ENCODE measurements around the gene SGTA. TPM values are rescaled to one million over a fixed set of nuclear protein-coding genes. Genes with fewer than 3 reads are reported as not detected.

Gene SGTA
- total RNA-seq, 2 experiments from 2014 or later, result 45.6 to 46.2 TPM

DNA sequence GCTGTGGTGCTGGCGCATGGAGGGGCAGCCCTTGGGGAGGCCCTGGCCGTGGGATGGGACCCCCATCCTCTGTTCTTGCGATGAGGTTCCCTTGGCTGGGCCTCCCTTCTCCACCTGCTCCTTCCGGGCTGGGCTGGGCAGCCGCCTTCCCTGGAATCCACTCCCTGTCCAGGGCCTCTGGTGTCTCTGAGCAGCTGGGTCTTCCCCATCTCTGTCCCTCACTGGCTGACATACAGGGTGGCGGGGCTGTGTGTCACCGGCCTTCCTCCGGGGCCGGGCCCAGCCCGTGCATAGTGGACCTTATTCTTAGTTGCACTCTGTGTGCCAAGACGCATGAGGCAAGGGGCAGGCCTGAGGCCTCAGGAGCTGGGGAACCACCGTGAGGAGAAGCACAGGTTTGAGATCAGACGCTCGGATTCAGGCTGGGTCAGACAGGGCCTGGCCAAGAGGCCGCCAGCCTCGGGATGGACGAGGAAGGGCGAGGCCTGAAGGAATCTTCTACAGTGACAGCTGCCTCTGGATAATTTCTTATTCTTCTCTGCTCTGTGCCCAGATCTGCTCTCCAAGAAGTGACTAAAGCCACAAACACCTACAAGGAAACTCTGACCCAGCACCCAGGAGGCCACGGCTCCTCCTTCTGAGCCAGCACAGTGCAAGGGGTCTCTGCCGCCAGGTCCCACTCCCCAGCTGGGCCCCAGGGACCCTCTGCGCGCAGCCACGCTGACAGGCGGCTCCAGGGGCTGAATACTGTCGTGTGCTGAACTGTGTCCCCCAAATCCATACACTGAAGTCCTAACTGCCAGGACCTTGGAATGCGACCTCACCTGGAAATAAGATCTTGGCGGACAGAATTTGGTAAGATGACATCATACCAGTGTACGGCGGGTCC lies 11.0 kb downstream of the SGTA start:
- CTCF ChIA-PET, result no interaction called here
- Mint-ChIP-seq H3K27ac (no peak overlapping the region), H3K36me3 (peaks cover 4% of the 10 kb centered on the region), H3K9me3 (no peaks in the 10 kb centered on the region), H3K27me3 (no peaks in the 10 kb centered on the region), H3K4me1 (ENCODE audit: low read depth) (peaks cover 34% of the 10 kb centered on the region), H3K4me3 (no peak overlapping the region)
- POLR2A ChIA-PET, result no interaction called here
- DNase-seq, result no peak
- intact Hi-C loops (cut with micrococcal nuclease), result no loop called here

GRCh38 chr19:2770055-2771013 lies 12.7 kb downstream of the SGTA start:
- Mint-ChIP-seq H3K4me3 (no peak overlapping the region), H3K4me1 (ENCODE audit: low read depth) (peaks cover 22% of the 10 kb centered on the region), H3K9me3 (no peaks in the 10 kb centered on the region), H3K27me3 (no peaks in the 10 kb centered on the region), H3K27ac (no peak overlapping the region), H3K36me3 (peaks cover 4% of the 10 kb centered on the region)
- intact Hi-C loops (cut with micrococcal nuclease), result no loop called here
- CTCF ChIA-PET, result interaction anchor here (1.0 kb wide), 1 partner anchor 11 kb away, joined by 3 read pairs; no protein-coding TSS in a partner anchor
- POLR2A ChIA-PET, result no interaction called here
- no peak for DNase-seq

DNA sequence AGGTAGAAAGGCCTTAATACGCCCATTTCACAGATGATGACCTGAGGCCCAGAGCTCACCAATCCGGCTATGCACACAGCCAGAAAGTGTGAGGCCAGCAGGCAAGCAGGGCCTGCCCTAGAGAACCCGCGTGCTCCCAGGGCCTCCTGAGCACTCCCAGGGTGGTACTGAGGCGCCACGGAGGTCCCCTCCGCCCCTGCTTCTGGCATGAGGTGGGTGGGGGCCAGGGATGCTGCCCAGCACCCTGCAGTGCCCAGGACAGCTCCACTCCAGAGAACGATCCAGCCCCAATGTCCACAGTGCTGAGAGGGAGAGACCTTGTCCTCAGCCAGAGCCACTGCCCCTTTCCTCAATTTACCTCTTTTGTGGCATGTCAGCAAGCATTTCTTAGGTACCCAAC lies 13.9 kb downstream of the SGTA start:
- Mint-ChIP-seq H3K27ac (no peak overlapping the region), H3K36me3 (peaks cover 2% of the 10 kb centered on the region), H3K4me1 (ENCODE audit: low read depth) (peaks cover 11% of the 10 kb centered on the region), H3K4me3 (no peak overlapping the region), H3K9me3 (no peaks in the 10 kb centered on the region), H3K27me3 (no peaks in the 10 kb centered on the region)
- intact Hi-C loops (cut with micrococcal nuclease), result no loop called here
- DNase-seq, result no peak
- POLR2A ChIA-PET, result no interaction called here
- CTCF ChIA-PET, result no interaction called here

DNA sequence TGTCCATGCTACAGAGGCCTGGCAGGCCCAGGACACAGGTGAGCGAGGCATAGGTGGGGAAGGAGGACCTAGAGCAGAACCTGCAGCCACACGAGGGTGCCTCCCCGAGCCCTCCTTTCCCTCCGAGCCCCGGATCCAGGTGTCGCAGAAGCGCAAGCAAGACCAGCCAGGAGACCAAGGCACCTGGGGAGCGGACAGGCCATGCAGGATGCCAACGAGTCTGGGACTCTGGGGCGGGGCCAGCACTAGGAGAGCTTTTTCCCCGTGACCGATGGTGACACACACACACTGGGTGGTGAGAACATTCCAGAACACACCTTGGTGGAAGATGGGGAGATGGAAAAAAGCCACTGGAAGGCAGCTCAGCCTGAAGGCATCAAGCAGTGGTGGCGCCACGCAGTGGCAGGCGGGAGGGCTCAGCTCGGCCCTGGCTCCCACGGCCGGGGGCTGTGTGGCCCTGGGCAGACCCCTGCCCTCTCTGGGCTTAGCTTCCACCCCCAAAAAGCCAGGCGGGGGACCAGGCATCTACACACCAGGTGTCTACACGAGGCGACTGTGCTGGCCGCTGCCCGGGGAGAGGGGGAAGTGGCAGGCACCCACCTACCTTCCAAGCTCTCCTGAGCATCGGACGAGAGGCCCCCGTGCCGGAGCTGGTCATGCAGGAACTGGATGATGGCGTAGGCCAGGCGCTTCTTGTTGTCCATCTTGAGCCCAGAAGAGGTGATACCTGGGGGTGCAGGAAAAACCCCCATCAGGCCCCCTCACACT lies 14.5 kb downstream of the SGTA start:
- no peaks in the 10 kb centered on the region for H3K9me3 Mint-ChIP-seq
- ChIA-PET CTCF (no interaction called here), POLR2A (no interaction called here)
- H3K36me3 Mint-ChIP-seq, result peaks cover 5% of the 10 kb centered on the region
- no peaks in the 10 kb centered on the region for H3K27me3 Mint-ChIP-seq
- no peak overlapping the region for H3K4me3 Mint-ChIP-seq
- no peak overlapping the region for H3K27ac Mint-ChIP-seq
- H3K4me1 Mint-ChIP-seq (ENCODE audit: low read depth), result peaks cover 7% of the 10 kb centered on the region
- intact Hi-C loops (cut with micrococcal nuclease), result no loop called here
- no peak for DNase-seq

GRCh38 chr19:2767688-2768087 lies 15.4 kb downstream of the SGTA start:
- DNase-seq, result no peak
- intact Hi-C loops (cut with micrococcal nuclease), result no loop called here
- no peaks in the 10 kb centered on the region for H3K9me3 Mint-ChIP-seq
- no peaks in the 10 kb centered on the region for H3K27me3 Mint-ChIP-seq
- no peak overlapping the region for H3K27ac Mint-ChIP-seq
- peaks cover 7% of the 10 kb centered on the region for H3K4me1 Mint-ChIP-seq (ENCODE audit: low read depth)
- ChIA-PET CTCF (no interaction called here), POLR2A (no interaction called here)
- H3K36me3 Mint-ChIP-seq, result peaks cover 8% of the 10 kb centered on the region
- H3K4me3 Mint-ChIP-seq, result no peak overlapping the region

DNA sequence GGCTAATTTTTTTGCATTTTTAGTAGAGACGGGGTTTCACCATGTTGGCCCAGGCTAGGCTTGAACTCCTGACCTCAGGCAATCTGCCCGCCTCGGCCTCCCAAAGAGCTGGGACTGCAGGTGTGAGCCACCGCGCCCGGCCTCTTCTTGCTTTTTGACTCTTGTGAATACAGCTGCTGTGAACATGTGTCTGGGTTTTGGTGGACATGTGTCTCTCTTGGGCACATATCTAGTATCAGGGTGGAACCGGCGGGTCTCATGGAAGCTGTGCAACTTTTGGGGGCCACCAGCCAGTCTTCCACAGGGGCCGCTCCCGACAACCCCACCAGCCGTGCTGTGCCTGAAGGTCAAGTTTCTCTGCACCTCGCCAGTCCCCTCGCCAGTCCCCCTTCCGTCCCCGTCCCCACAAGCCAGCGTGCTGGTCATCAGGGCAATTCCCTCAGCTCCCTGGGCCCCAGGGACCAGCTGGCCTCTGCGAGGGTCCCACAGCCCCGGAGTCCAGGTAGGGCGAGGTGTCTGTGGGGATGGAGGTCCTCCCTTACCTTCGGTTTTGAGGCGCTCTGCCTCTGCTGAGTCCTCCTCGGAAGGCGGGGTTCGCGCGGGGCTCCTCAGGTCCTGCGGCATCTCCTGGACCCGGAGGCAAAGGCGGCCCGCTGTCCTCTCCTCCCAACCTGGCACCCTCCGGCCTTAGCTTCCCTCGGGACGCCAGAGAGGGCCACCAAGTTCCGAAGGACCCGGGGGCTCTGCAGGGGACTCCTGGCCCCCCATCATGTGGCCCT lies 16.3 kb downstream of the SGTA start:
- Mint-ChIP-seq H3K4me3 (no peak overlapping the region), H3K27me3 (no peaks in the 10 kb centered on the region), H3K36me3 (peaks cover 13% of the 10 kb centered on the region), H3K9me3 (no peaks in the 10 kb centered on the region), H3K4me1 (ENCODE audit: low read depth) (no peaks in the 10 kb centered on the region), H3K27ac (no peak overlapping the region)
- POLR2A ChIA-PET, result no interaction called here
- no peak for DNase-seq
- CTCF ChIA-PET, result interaction anchor here (0.7 kb wide), 1 partner anchor 17 kb away, joined by 3 read pairs; no protein-coding TSS in a partner anchor
- intact Hi-C loops (cut with micrococcal nuclease), result no loop called here

DNA sequence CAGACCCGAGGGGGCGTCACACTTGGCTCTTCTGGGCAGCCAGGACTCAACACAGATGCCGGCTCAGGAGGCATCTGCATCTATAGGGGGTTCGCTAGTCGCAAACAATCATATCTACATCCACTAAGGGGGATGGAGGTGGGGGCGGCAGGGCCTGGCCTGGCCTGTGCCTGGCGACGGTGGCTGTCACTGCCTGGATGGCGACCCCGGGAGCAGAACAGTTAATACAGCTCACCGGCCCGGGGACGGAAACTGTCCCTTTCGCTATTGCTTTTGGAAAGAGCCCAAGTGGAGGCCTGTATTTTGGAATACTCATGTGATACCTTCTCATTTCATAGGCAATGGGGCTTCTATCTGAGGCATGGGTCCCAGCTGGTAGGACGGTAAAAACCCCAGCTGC lies 17.7 kb downstream of the SGTA start:
- no peak overlapping the region for H3K4me3 Mint-ChIP-seq
- intact Hi-C loops (cut with micrococcal nuclease), result no loop called here
- H3K9me3 Mint-ChIP-seq, result no peaks in the 10 kb centered on the region
- H3K27ac Mint-ChIP-seq, result no peak overlapping the region
- CTCF ChIA-PET, result interaction anchor here (1.1 kb wide), 1 partner anchor 16 kb away, joined by 5 read pairs; no protein-coding TSS in a partner anchor
- peaks cover 18% of the 10 kb centered on the region for H3K36me3 Mint-ChIP-seq
- POLR2A ChIA-PET, result no interaction called here
- H3K4me1 Mint-ChIP-seq (ENCODE audit: low read depth), result no peaks in the 10 kb centered on the region
- no peak for DNase-seq
- H3K27me3 Mint-ChIP-seq, result no peaks in the 10 kb centered on the region

- DNase-seq, result no peak
- Mint-ChIP-seq H3K4me3 (no peak overlapping the region), H3K9me3 (no peaks in the 10 kb centered on the region), H3K27ac (no peak overlapping the region), H3K36me3 (peaks cover 18% of the 10 kb centered on the region), H3K4me1 (ENCODE audit: low read depth) (peaks cover 1% of the 10 kb centered on the region), H3K27me3 (no peaks in the 10 kb centered on the region)
- ChIA-PET POLR2A (no interaction called here), CTCF (interaction anchor here (1.1 kb wide), 1 partner anchor 15 kb away, joined by 5 read pairs; no protein-coding TSS in a partner anchor)
- intact Hi-C loops (cut with micrococcal nuclease), result no loop called here
These were observed 18.1 kb downstream of the SGTA start for GRCh38 chr19:2764945-2765344.

DNA sequence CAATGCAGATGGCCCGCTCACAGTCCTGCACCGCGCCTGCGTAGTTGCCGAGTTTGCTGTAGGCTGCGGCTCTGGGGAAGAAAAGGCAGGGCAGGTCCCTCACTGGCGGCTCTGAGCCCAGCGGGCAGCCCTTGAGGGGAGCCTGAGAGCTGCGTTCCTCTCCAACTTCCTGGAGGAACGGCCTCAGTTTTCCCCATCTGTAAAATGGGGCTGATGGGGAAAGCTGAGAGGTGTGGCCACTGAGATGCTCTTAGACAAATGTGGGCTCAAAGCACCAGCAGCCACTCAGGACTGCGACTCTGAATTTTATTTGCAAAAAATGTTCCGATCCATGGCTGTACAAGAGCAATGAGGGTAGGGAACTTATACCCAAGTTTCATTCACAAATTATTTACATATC lies 19.4 kb downstream of the SGTA start:
- Mint-ChIP-seq H3K27me3 (no peaks in the 10 kb centered on the region), H3K27ac (no peak overlapping the region), H3K9me3 (no peaks in the 10 kb centered on the region), H3K4me1 (ENCODE audit: low read depth) (peaks cover 6% of the 10 kb centered on the region), H3K36me3 (peaks cover 26% of the 10 kb centered on the region), H3K4me3 (no peak overlapping the region)
- POLR2A ChIA-PET, result no interaction called here
- CTCF ChIA-PET, result interaction anchor here (1.4 kb wide), 1 partner anchor 14 kb away, joined by 3 read pairs; no protein-coding TSS in a partner anchor
- DNase-seq, result no peak
- intact Hi-C loops (cut with micrococcal nuclease), result no loop called here

- H3K36me3 Mint-ChIP-seq, result peaks cover 29% of the 10 kb centered on the region
These were observed 20.1 kb downstream of the SGTA start for GRCh38 chr19:2762783-2763496.

More at GRCh38 chr19:2762783-2763496, 20.1 kb downstream of the SGTA start:
- Mint-ChIP-seq H3K9me3 (no peaks in the 10 kb centered on the region), H3K4me3 (no peak overlapping the region), H3K27me3 (no peaks in the 10 kb centered on the region), H3K27ac (no peak overlapping the region), H3K4me1 (ENCODE audit: low read depth) (peaks cover 6% of the 10 kb centered on the region)
- no peak for DNase-seq
- intact Hi-C loops (cut with micrococcal nuclease), result no loop called here
- ChIA-PET CTCF (interaction anchor here (1.4 kb wide), 1 partner anchor 14 kb away, joined by 3 read pairs; no protein-coding TSS in a partner anchor), POLR2A (no interaction called here)

Data from activated CD4-positive, alpha-beta memory T cell treated with anti-CD3 and anti-CD28 coated beads for 36 hours (primary cell).